Measurements from ENCODE around the gene USP10. TPM values are rescaled to one million over a fixed set of nuclear protein-coding genes. Genes with fewer than 3 reads are reported as not detected.
"Not testable (repeated sequence)": the region's sequence is repeated elsewhere in the genome, so short reads cannot be mapped to it uniquely, and the experiment has no call there.

USP10 gene
- total RNA-seq, 1 donor from 2014 or later, result 100 TPM

DNA sequence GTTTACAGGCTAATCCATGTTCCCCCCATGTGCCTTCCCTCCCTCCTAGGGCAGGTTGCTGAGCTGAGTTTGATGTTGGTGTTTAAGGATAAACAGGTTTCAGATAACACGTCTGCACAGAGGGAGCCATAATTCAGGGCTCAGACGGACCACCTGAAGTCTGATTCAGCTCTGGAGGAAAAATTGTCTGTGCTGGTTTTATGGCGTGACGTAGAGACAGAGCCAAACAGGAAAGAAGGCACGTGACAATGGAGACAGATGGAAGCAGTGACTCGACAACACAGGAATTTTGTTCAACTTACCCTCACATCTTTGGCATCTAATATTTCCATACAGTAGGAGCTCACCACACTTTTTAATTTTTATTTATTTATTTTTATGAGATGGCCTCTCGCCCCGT is 10.7 kb upstream of the USP10 start:
- no peak for DNase-seq
- Mint-ChIP-seq H3K9me3 (ENCODE audit: unreplicated experiment) (no peaks in the 10 kb centered on the region), H3K27ac (ENCODE audit: unreplicated experiment) (no peak overlapping the region), H3K27me3 (ENCODE audit: unreplicated experiment) (no peaks in the 10 kb centered on the region), H3K4me1 (ENCODE audit: low read depth, unreplicated experiment) (peaks cover 6% of the 10 kb centered on the region), H3K36me3 (ENCODE audit: unreplicated experiment) (peaks cover 5% of the 10 kb centered on the region), H3K4me3 (ENCODE audit: unreplicated experiment) (no peak overlapping the region)
- TF ChIP-seq CTCF (IDR thresholded peaks at IDR 0.05; ENCODE audit: partially characterized antibody, unreplicated experiment), result no peak

GRCh38 chr16:84690088-84690819 is 9.5 kb upstream of the USP10 start:
- H3K27me3 Mint-ChIP-seq (ENCODE audit: unreplicated experiment), result no peaks in the 10 kb centered on the region
- DNase-seq, result no peak
- no peak overlapping the region for H3K4me3 Mint-ChIP-seq (ENCODE audit: unreplicated experiment)
- no peak for TF ChIP-seq CTCF (IDR thresholded peaks at IDR 0.05; ENCODE audit: partially characterized antibody, unreplicated experiment)
- peaks cover 5% of the 10 kb centered on the region for H3K36me3 Mint-ChIP-seq (ENCODE audit: unreplicated experiment)
- H3K4me1 Mint-ChIP-seq (ENCODE audit: low read depth, unreplicated experiment), result peaks cover 6% of the 10 kb centered on the region
- H3K9me3 Mint-ChIP-seq (ENCODE audit: unreplicated experiment), result no peaks in the 10 kb centered on the region
- H3K27ac Mint-ChIP-seq (ENCODE audit: unreplicated experiment), result no peak overlapping the region

GRCh38 chr16:84692451-84693214 is 7.2 kb upstream of the USP10 start:
- no peaks in the 10 kb centered on the region for H3K9me3 Mint-ChIP-seq (ENCODE audit: unreplicated experiment)
- no peak overlapping the region for H3K27ac Mint-ChIP-seq (ENCODE audit: unreplicated experiment)
- H3K36me3 Mint-ChIP-seq (ENCODE audit: unreplicated experiment), result peaks cover 5% of the 10 kb centered on the region
- peaks cover 3% of the 10 kb centered on the region for H3K4me1 Mint-ChIP-seq (ENCODE audit: low read depth, unreplicated experiment)
- TF ChIP-seq CTCF (IDR thresholded peaks at IDR 0.05; ENCODE audit: partially characterized antibody, unreplicated experiment), result no peak
- no peaks in the 10 kb centered on the region for H3K27me3 Mint-ChIP-seq (ENCODE audit: unreplicated experiment)
- no peak overlapping the region for H3K4me3 Mint-ChIP-seq (ENCODE audit: unreplicated experiment)
- DNase-seq, result no peak

DNA sequence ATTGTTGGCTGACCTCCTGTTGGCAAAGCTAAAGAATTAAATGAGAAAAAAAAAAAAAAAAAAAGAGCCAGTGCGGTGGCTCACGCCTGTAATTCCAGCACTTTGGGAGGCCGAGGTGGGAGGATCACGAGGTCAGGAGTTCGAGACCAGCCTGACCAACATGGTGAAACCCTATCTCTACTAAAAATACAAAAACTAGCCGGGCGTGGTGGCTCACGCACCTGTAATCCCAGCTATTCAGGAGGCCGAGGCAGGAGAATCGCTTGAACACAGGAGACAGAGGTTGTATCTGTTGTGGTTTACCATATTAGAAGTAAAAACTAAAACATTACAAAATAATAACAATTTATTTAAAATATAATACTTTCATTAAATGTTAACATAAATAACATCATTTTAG is 5.9 kb upstream of the USP10 start:
- H3K9me3 Mint-ChIP-seq (ENCODE audit: unreplicated experiment); H3K27ac Mint-ChIP-seq (ENCODE audit: unreplicated experiment); H3K4me3 Mint-ChIP-seq (ENCODE audit: unreplicated experiment); H3K27me3 Mint-ChIP-seq (ENCODE audit: unreplicated experiment); H3K4me1 Mint-ChIP-seq (ENCODE audit: low read depth, unreplicated experiment); H3K36me3 Mint-ChIP-seq (ENCODE audit: unreplicated experiment); DNase-seq: not testable (repeated sequence)

- H3K27ac Mint-ChIP-seq (ENCODE audit: unreplicated experiment), result no peak overlapping the region
- H3K27me3 Mint-ChIP-seq (ENCODE audit: unreplicated experiment), result no peaks in the 10 kb centered on the region
- H3K9me3 Mint-ChIP-seq (ENCODE audit: unreplicated experiment), result peaks cover 3% of the 10 kb centered on the region
- H3K4me1 Mint-ChIP-seq (ENCODE audit: low read depth, unreplicated experiment), result peaks cover 5% of the 10 kb centered on the region
- H3K4me3 Mint-ChIP-seq (ENCODE audit: unreplicated experiment), result no peak overlapping the region
- no peaks in the 10 kb centered on the region for H3K36me3 Mint-ChIP-seq (ENCODE audit: unreplicated experiment)
- no peak for DNase-seq
- no peak for TF ChIP-seq CTCF (IDR thresholded peaks at IDR 0.05; ENCODE audit: partially characterized antibody, unreplicated experiment)
Observed at GRCh38 chr16:84694980-84695379, 4.8 kb upstream of the USP10 start.

Measured in glutamatergic neuron (in vitro differentiated cells).